Gastroesophageal sphincter (tissue), 3 donors: Measurements from ENCODE around the gene KRT32.

Experiments used
- CTCF ChIP-seq, 4 experiments: fragments of 200-600 bp in 2 of 4; fragments of 450-650 bp in 2 of 4; sonication (generic) in 1 of 4; IDR thresholded peaks; one replicate each; pipeline ENCODE4 v1.5.1; 2017 to 2019; ENCODE audit warnings: antibody characterized with exemption in 4 of 4, mild to moderate bottlenecking in 2 of 4, moderate library complexity in 2 of 4
- POLR2AphosphoS5 ChIP-seq: sonication (generic); formaldehyde crosslinking; IDR thresholded peaks from one replicate; pipeline ENCODE4 v1.6.1; 2017; ENCODE audit warnings: antibody characterized with exemption

- TF ChIP-seq CTCF (IDR thresholded peaks at IDR 0.05) (no peak), POLR2AphosphoS5 (no peak)
Observed at GRCh38 chr17:41434005-41434404, 33.2 kb downstream of the KRT32 start.
